Kidney (tissue), 14 donors: ENCODE results near the gene IGFLR1. TPM values are rescaled to one million over a fixed set of nuclear protein-coding genes. Genes with fewer than 3 reads are reported as not detected.

Source experiments
- DNase-seq, 5 donors: peaks; one replicate each; pipeline ENCODE4 v3.0.0-alpha.2; 2013 to 2020
- FAIRE-seq: peaks from 2 replicates; lab custom pipeline; 2012; peaks lifted over from hg19 to GRCh38; lab: Jason Lieb, UNC
- H3K27ac ChIP-seq, 2 donors: one replicate each; pipeline ENCODE4 v1.7.0; 2013; ENCODE audit warnings: low read depth in 2 of 2, low read length in 2 of 2, inconsistent platforms in 1 of 2
- H3K27me3 ChIP-seq: one replicate; pipeline ENCODE4 v1.7.1; 2013; ENCODE audit warnings: low read length, inconsistent platforms; ENCODE audit not compliant: control insufficient read depth, insufficient read depth
- H3K36me3 ChIP-seq, 3 donors: one replicate each; pipeline versions ENCODE4 v1.7.0 to v1.7.1; 2013; ENCODE audit warnings: low read length in 3 of 3, control low read depth in 1 of 3, inconsistent platforms in 1 of 3; ENCODE audit not compliant: insufficient read depth in 3 of 3, control insufficient read depth in 2 of 3
- H3K4me1 ChIP-seq, 3 donors: one replicate each; pipeline versions ENCODE4 v1.7.0 to v1.7.1; 2013; ENCODE audit warnings: low read length in 3 of 3, inconsistent platforms in 1 of 3, low read depth in 1 of 3; ENCODE audit not compliant: control insufficient read depth in 2 of 3, insufficient read depth in 2 of 3
- H3K4me3 ChIP-seq, 3 donors: one replicate each; pipeline versions ENCODE4 v1.7.0 to v1.8.1; 2013; ENCODE audit warnings: low read length in 3 of 3, control low read depth in 1 of 3, inconsistent platforms in 1 of 3
- H3K9ac ChIP-seq, 3 donors: one replicate each; pipeline versions ENCODE4 v1.7.0 to v1.7.1; 2013; ENCODE audit warnings: low read length in 3 of 3, control low read depth in 1 of 3, inconsistent platforms in 1 of 3
- H3K9me3 ChIP-seq, 3 donors: one replicate each; pipeline versions ENCODE4 v1.7.0 to v1.7.1; 2013; ENCODE audit warnings: low read length in 3 of 3, control low read depth in 1 of 3, inconsistent platforms in 1 of 3; ENCODE audit not compliant: control insufficient read depth in 2 of 3, insufficient read depth in 1 of 3
- CTCF ChIP-seq: IDR thresholded peaks from 3 replicates; pipeline ENCODE4 v1.5.1; 2012; ENCODE audit warnings: mild to moderate bottlenecking, moderate library complexity, borderline replicate concordance; ENCODE audit not compliant: insufficient read depth; ENCODE audit errors: extremely low read depth
- intact Hi-C: fragments of 100-400 bp; cut with DNase I; formaldehyde crosslinking; loops from one replicate; pipeline ENCODE4 v1.11.1; 2022
- polyA plus RNA-seq: library from polyadenylated mRNA; stranded (reverse); fragments of 350-450 nt; fragmentation: Illumina TruSeq; extraction: RNeasy Lipid Tissue Mini Kit (QIAGEN cat#74804); gene quantifications from one replicate; pipeline ENCODE4 v1.2.3, GENCODE V29; 2014; ENCODE audit warnings: low read depth, low replicate concordance; ENCODE audit not compliant: insufficient read depth
- total RNA-seq: library from RNA; stranded (reverse); fragmentation: NEBNext Ultra II Directional; extraction: Animal tissue kit (Norgen Biotek cat#: 25700); gene quantifications from one replicate; pipeline ENCODE4 v1.2.1, GENCODE V29; 2021
- donor health status: control.
- donor health status: control.
- donor health status: control.
- donor health status: control.
- donor health status: control.
- donor health status: DM: yes; HTN: yes; CAD: no.
- donor health status: Normal renal cell carcinoma (clear cell type).

IGFLR1 gene
- total and polyA plus RNA-seq, 2 donors from 2014 or later: 22.3 to 26.0 TPM

DNA sequence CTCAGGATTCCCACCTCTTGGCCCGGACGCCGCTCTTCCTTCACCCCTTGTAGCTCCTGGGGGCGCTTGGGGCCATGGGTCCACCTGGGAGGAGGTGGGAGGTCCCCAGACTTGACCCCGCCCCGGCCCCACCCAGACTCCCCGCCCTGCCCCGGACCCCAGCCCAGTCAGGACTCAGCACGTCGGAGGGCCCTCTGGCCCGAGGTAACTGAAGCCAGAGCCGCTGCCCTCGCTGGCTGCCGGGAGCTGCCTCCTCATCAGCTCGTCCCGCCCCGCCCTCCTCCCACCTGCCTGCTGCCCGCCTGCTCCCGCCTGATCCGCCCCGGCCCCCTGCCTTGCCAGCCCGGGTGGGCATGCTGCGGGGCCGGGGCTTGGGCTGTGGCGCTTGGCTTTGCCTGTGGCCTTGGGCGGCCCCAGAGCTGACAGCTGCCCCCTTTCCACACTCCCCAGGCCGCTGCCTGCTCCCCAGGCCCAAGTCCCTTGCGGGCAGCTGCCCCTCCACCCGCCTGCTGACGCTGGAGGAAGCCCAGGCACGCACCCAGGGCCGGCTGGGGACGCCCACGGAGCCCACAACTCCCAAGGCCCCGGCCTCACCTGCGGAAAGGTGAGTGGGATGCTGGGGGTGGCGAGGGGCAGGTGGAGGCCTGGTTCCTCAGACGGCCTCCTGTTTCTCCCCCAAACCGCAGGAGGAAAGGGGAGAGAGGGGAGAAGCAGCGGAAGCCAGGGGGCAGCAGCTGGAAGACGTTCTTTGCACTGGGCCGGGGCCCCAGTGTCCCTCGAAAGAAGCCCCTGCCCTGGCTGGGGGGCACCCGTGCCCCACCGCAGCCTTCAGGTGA, 42.5 kb upstream of the IGFLR1 start:
- H3K9me3 ChIP-seq: no peaks in the 10 kb centered on the region
- no peaks in the 10 kb centered on the region for H3K36me3 ChIP-seq
- FAIRE-seq: no peak
- peak in 3 of 5 donors; percentile 17 to 72 (median 32) for DNase-seq
- no peak overlapping the region for H3K9ac ChIP-seq
- no peak overlapping the region for H3K4me3 ChIP-seq
- H3K27me3 ChIP-seq: no peaks in the 10 kb centered on the region
- H3K27ac ChIP-seq: no peak overlapping the region
- no peaks in the 10 kb centered on the region for H3K4me1 ChIP-seq
- no peak for TF ChIP-seq CTCF
- intact Hi-C loops: no loop called here

GRCh38 chr19:35783469-35784434, 41.5 kb upstream of the IGFLR1 start:
- TF ChIP-seq CTCF: no peak
- H3K4me1 ChIP-seq: no peaks in the 10 kb centered on the region
- H3K4me3 ChIP-seq: no peak overlapping the region
- FAIRE-seq (no peak), DNase-seq (peak in 1 of 5 donors; percentile 52)
- no peak overlapping the region for H3K27ac ChIP-seq
- intact Hi-C loops: no loop called here
- no peaks in the 10 kb centered on the region for H3K27me3 ChIP-seq
- no peak overlapping the region for H3K9ac ChIP-seq
- no peaks in the 10 kb centered on the region for H3K36me3 ChIP-seq
- no peaks in the 10 kb centered on the region for H3K9me3 ChIP-seq

DNA sequence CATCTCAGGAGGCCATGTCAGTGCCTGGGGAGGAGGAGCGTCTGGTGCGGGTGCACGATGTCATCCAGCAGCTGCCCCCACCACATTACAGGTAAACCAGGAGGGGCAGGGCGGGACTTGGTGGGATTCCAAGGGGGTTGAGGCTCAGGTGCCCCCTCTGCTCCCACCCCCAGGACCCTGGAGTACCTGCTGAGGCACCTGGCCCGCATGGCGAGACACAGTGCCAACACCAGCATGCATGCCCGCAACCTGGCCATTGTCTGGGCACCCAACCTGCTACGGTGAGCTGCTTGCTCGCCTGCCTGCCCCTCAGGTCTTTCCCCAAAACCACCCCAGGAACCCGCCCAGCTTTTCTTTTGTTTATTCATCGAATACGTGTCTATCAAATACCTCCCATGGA, 40.3 kb upstream of the IGFLR1 start:
- Histone ChIP-seq H3K4me3 (no peak overlapping the region), H3K27ac (no peak overlapping the region), H3K4me1 (no peaks in the 10 kb centered on the region), H3K27me3 (no peaks in the 10 kb centered on the region), H3K9ac (no peak overlapping the region), H3K9me3 (no peaks in the 10 kb centered on the region), H3K36me3 (no peaks in the 10 kb centered on the region)
- FAIRE-seq: no peak
- intact Hi-C loops: no loop called here
- no peak for DNase-seq
- no peak for TF ChIP-seq CTCF
